PC-9 (cell line): Measurements from ENCODE around the gene MCTP1. TPM values are rescaled to one million over a fixed set of nuclear protein-coding genes. Genes with fewer than 3 reads are reported as not detected.

Experiments used
- BruUV-seq: library from RNA; stranded (reverse); fragments of 400-500 nt; replicated peaks from 2 replicates; lab custom pipeline; 2021; lab: Mats Ljungman, UMichigan
- CTCF ChIA-PET: fragments of 300-600 bp; sonication (Branson Sonifier 250); formaldehyde crosslinking; loops from one replicate; lab custom pipeline; 2022; ENCODE audit warnings: antibody characterized with exemption; lab: Charles Lee
- POLR2A ChIA-PET: fragments of 300-600 bp; sonication (Branson Sonifier 250); formaldehyde crosslinking; loops from one replicate; lab custom pipeline; 2022; ENCODE audit warnings: antibody characterized with exemption; ENCODE audit not compliant: unreplicated experiment; lab: Charles Lee
- DNase-seq, 2 experiments: peaks; one replicate each; pipeline versions ENCODE4 v3.0.0 to v3.0.0-alpha.2; 2015 to 2022; ENCODE audit warnings: mixed read lengths in 1 of 2
- H2AFZ ChIP-seq: fragments of 200-600 bp; sonication (generic); 2 replicates; pipeline ENCODE4 v1.8.1; 2017; ENCODE audit warnings: antibody characterized with exemption
- H3F3A ChIP-seq: fragments of 200-600 bp; sonication (generic); 2 replicates; pipeline ENCODE4 v1.8.1; 2017; ENCODE audit warnings: antibody characterized with exemption, mild to moderate bottlenecking, low read depth; ENCODE audit not compliant: insufficient read depth
- H3K27ac ChIP-seq: fragments of 200-600 bp; sonication (generic); 2 replicates; pipeline ENCODE4 v1.6.1; 2016; ENCODE audit warnings: mixed run types
- H3K27me3 ChIP-seq: fragments of 200-600 bp; sonication (generic); 2 replicates; pipeline ENCODE4 v1.6.1; 2016; ENCODE audit warnings: low read depth, mixed run types; ENCODE audit not compliant: insufficient read depth
- H3K36me3 ChIP-seq: fragments of 200-600 bp; sonication (generic); 2 replicates; pipeline ENCODE4 v1.6.1; 2016; ENCODE audit warnings: low read depth, mixed run types
- H3K4me1 ChIP-seq: fragments of 200-600 bp; sonication (generic); replicated peaks from 2 replicates; pipeline ENCODE4 v1.6.1; 2016; ENCODE audit warnings: mixed run types; ENCODE audit not compliant: insufficient read depth
- H3K4me2 ChIP-seq: fragments of 200-600 bp; sonication (generic); 2 replicates; pipeline ENCODE4 v1.6.1; 2017; ENCODE audit warnings: mixed run types
- H3K4me3 ChIP-seq: fragments of 200-600 bp; sonication (generic); 2 replicates; pipeline ENCODE4 v1.6.1; 2016; ENCODE audit warnings: mixed run types
- H3K79me2 ChIP-seq: fragments of 200-600 bp; sonication (generic); 2 replicates; pipeline ENCODE4 v1.6.1; 2017; ENCODE audit warnings: low read depth, mixed run types
- H3K9me2 ChIP-seq: fragments of 200-600 bp; sonication (generic); 2 replicates; pipeline ENCODE4 v1.8.1; 2017; ENCODE audit warnings: mild to moderate bottlenecking; ENCODE audit not compliant: insufficient read depth
- H3K9me3 ChIP-seq: fragments of 200-600 bp; sonication (generic); 2 replicates; pipeline ENCODE4 v1.8.1; 2016; ENCODE audit warnings: low read depth; ENCODE audit not compliant: insufficient read depth
- H4K20me1 ChIP-seq: fragments of 200-600 bp; sonication (generic); 2 replicates; pipeline ENCODE4 v1.8.1; 2017; ENCODE audit not compliant: insufficient read depth
- EZH2 ChIP-seq: fragments of 200-600 bp; sonication (generic); IDR thresholded peaks from 2 replicates; pipeline ENCODE4 v1.8.0; 2017; ENCODE audit warnings: antibody characterized with exemption, low read depth
- intact Hi-C: fragments of 100-400 bp; cut with micrococcal nuclease; formaldehyde crosslinking; loops from one replicate; pipeline ENCODE4 v1.10.0; 2022; ENCODE audit not compliant: unreplicated experiment
- total RNA-seq: library from RNA; stranded (reverse); gene quantifications from 2 replicates; pipeline ENCODE4 v1.2.3, GENCODE V29; 2021
- TF ChIP-seq, protein P1 (sequence below): fragments of 200-600 bp; sonication (generic); conservative IDR thresholded peaks from 2 replicates; pipeline ENCODE4 v1.6.1; 2017; ENCODE audit warnings: mixed run types, antibody characterized with exemption, mild to moderate bottlenecking, moderate library complexity

Gene MCTP1
- total RNA-seq, 1 experiment from 2014 or later: 3.9 TPM

DNA sequence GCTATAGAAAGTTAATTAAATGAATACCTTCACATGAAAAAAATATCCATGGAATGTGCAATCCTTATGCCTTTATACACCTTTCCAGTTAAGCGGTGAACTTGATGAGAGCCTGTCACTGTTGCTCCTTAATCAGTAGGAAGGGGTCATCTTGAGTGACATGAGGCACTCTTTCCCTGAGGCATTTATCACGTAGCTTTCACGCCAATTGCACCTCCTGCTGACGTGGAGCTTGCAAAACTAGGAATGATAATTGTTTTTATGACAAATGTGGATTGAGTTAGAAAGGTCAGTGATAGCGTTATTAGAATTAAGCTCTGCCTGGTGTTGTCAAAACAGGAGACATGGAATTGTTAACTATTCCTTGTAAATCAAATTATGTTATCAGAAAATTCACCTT lies 586.7 kb downstream of the MCTP1 start:
- H3K4me2 ChIP-seq: no peak overlapping the region
- no TSS peak for BruUV-seq
- H3K9me2 ChIP-seq: no peaks in the 10 kb centered on the region
- no peaks in the 10 kb centered on the region; the same call in 1 of the 2 replicates for H4K20me1 ChIP-seq
- H3K36me3 ChIP-seq: no peaks in the 10 kb centered on the region
- H3K27ac ChIP-seq: no peak overlapping the region
- DNase-seq: no peak
- H3K4me1 ChIP-seq: no peaks in the 10 kb centered on the region
- no peaks in the 10 kb centered on the region for H3F3A ChIP-seq
- H3K27me3 ChIP-seq: no peaks in the 10 kb centered on the region
- no peak overlapping the region for H3K4me3 ChIP-seq
- no peak overlapping the region for H2AFZ ChIP-seq
- no peaks in the 10 kb centered on the region for H3K9me3 ChIP-seq
- POLR2A ChIA-PET: no interaction called here
- TF ChIP-seq EZH2: no peak
- TF ChIP-seq, protein P1, sequence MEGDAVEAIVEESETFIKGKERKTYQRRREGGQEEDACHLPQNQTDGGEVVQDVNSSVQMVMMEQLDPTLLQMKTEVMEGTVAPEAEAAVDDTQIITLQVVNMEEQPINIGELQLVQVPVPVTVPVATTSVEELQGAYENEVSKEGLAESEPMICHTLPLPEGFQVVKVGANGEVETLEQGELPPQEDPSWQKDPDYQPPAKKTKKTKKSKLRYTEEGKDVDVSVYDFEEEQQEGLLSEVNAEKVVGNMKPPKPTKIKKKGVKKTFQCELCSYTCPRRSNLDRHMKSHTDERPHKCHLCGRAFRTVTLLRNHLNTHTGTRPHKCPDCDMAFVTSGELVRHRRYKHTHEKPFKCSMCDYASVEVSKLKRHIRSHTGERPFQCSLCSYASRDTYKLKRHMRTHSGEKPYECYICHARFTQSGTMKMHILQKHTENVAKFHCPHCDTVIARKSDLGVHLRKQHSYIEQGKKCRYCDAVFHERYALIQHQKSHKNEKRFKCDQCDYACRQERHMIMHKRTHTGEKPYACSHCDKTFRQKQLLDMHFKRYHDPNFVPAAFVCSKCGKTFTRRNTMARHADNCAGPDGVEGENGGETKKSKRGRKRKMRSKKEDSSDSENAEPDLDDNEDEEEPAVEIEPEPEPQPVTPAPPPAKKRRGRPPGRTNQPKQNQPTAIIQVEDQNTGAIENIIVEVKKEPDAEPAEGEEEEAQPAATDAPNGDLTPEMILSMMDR: no peak
- intact Hi-C loops: no loop called here
- no peaks in the 10 kb centered on the region for H3K79me2 ChIP-seq
- CTCF ChIA-PET: no interaction called here

DNA sequence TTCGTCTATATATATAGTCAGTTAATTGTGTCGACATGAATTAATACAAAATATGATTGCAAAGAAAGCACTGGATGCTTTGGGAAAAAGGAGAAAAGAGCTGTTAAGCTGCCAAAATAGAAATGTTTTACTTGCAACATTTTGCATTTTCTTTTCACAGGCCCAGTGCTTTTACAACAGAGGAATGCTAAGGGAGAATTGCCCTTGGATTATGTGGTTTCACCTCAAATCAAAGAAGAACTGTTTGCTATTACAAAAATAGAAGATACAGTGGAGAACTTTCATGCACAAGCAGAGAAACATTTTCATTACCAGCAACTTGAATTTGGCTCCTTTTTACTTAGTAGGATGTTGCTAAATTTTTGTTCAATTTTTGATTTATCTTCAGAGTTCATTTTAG lies 590.2 kb downstream of the MCTP1 start:
- no peak overlapping the region for H3K4me2 ChIP-seq
- TF ChIP-seq, protein P1: no peak
- no peak for TF ChIP-seq EZH2
- H2AFZ ChIP-seq: no peak overlapping the region
- H3K9me3 ChIP-seq: no peaks in the 10 kb centered on the region
- no peaks in the 10 kb centered on the region for H3K36me3 ChIP-seq
- H3K9me2 ChIP-seq: no peaks in the 10 kb centered on the region
- no peaks in the 10 kb centered on the region for H3F3A ChIP-seq
- no peaks in the 10 kb centered on the region for H3K27me3 ChIP-seq
- no peaks in the 10 kb centered on the region for H3K79me2 ChIP-seq
- H4K20me1 ChIP-seq: no peaks in the 10 kb centered on the region; the same call in 1 of the 2 replicates
- CTCF ChIA-PET: no interaction called here
- no peak overlapping the region for H3K27ac ChIP-seq
- DNase-seq: no peak
- intact Hi-C loops: loop anchor here (5.0 kb wide), 1 partner anchor 1112 kb away; the partner anchor contains the start of genes NR2F1 and NR2F1-AS1
- H3K4me1 ChIP-seq: no peaks in the 10 kb centered on the region
- no peak overlapping the region for H3K4me3 ChIP-seq
- POLR2A ChIA-PET: no interaction called here
- no TSS peak for BruUV-seq

DNA sequence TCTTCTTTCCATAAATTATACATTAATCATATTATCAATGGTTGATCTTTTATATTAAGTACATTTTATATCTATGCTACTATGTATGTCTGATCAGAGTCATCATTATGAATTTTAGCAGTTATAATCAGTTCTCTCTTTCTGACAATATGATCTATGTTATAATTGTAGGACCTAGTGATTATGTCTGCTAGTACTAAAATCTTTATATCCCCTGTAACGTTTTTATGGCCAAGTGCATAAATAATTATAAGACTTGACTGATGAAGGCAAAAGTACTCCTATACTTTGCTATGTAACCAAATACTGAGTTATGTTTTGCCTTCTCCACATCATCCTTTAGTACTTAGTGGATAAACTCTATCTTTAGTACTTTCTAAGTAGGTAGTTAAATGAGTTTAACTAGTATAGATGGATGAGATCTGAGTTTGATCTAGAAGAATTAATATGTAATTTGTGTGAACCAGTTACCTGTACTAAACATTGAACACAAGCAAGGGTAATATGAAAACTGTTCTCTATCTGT lies 591.0 kb downstream of the MCTP1 start:
- Histone ChIP-seq H3K4me1 (no peaks in the 10 kb centered on the region), H3K4me3 (no peak overlapping the region), H2AFZ (no peak overlapping the region), H3K4me2 (no peak overlapping the region), H4K20me1 (no peaks in the 10 kb centered on the region), H3K9me2 (no peaks in the 10 kb centered on the region), H3K79me2 (no peaks in the 10 kb centered on the region), H3K36me3 (no peaks in the 10 kb centered on the region), H3K27ac (no peak overlapping the region), H3K9me3 (no peaks in the 10 kb centered on the region), H3F3A (no peaks in the 10 kb centered on the region), H3K27me3 (no peaks in the 10 kb centered on the region)
- ChIA-PET CTCF (interaction anchor here (0.7 kb wide), 1 partner anchor 1443 kb away, joined by 3 read pairs; no protein-coding TSS in a partner anchor), POLR2A (no interaction called here)
- no peak for DNase-seq
- intact Hi-C loops: loop anchor here (5.0 kb wide), 1 partner anchor 1112 kb away; the partner anchor contains the start of genes NR2F1 and NR2F1-AS1
- BruUV-seq: no TSS peak
- no peak for TF ChIP-seq EZH2
- TF ChIP-seq, protein P1: no peak
